T-helper 2 cell treated with Interferon-gamma antibody and Interleukin-4, amounts not matched to agents 100 ng/mL and 5 ng/mL, for 36 hours (primary cell): ENCODE data around the gene MSLN. TPM values are rescaled to one million over a fixed set of nuclear protein-coding genes. Genes with fewer than 3 reads are reported as not detected.
"Not testable (repeated sequence)": the region's sequence is repeated elsewhere in the genome, so short reads cannot be mapped to it uniquely, and the experiment has no call there.

Experiments
- intact Hi-C: fragments of 100-400 bp; cut with micrococcal nuclease; formaldehyde crosslinking; loops from one replicate; pipeline ENCODE4 v1.15.1; 2023
- total RNA-seq: library from RNA; stranded (reverse); gene quantifications from 2 replicates; pipeline ENCODE4 v1.2.3, GENCODE V29; 2022

MSLN gene
- total RNA-seq, 1 donor from 2014 or later = 0.18 TPM

- intact Hi-C loops = no loop called here
Measured at GRCh38 chr16:772959-773358, 12.4 kb downstream of the MSLN start.

GRCh38 chr16:774086-775001, 13.8 kb downstream of the MSLN start:
- intact Hi-C loops = no loop called here

- intact Hi-C loops = no loop called here
Measured at GRCh38 chr16:775236-775796, 14.8 kb downstream of the MSLN start.

GRCh38 chr16:776298-776697, 15.8 kb downstream of the MSLN start:
- intact Hi-C loops = not testable (repeated sequence)

- intact Hi-C loops = no loop called here
Measured at GRCh38 chr16:776824-777223, 16.3 kb downstream of the MSLN start.

- intact Hi-C loops = no loop called here
Measured at GRCh38 chr16:777826-778225, 17.3 kb downstream of the MSLN start.

GRCh38 chr16:778447-778846, 17.9 kb downstream of the MSLN start:
- intact Hi-C loops = no loop called here

- intact Hi-C loops = no loop called here
Measured at GRCh38 chr16:778909-779527, 18.5 kb downstream of the MSLN start.

GRCh38 chr16:779561-779960, 19.0 kb downstream of the MSLN start:
- intact Hi-C loops = no loop called here

- intact Hi-C loops = no loop called here
Measured at GRCh38 chr16:780296-780695, 19.8 kb downstream of the MSLN start.

GRCh38 chr16:781346-782010, 20.9 kb downstream of the MSLN start:
- intact Hi-C loops = no loop called here

- intact Hi-C loops = no loop called here
Measured at GRCh38 chr16:782258-782657, 21.7 kb downstream of the MSLN start.

- intact Hi-C loops = no loop called here
Measured at GRCh38 chr16:782766-783403, 22.4 kb downstream of the MSLN start.

GRCh38 chr16:783404-784161, 23.0 kb downstream of the MSLN start:
- intact Hi-C loops = no loop called here

- intact Hi-C loops = no loop called here
Measured at GRCh38 chr16:784431-784830, 23.9 kb downstream of the MSLN start.

- intact Hi-C loops = loop anchor here (1.0 kb wide), 1 partner anchor 75 kb away; no protein-coding TSS in a partner anchor
Measured at GRCh38 chr16:785563-786535, 25.3 kb downstream of the MSLN start.

- intact Hi-C loops = no loop called here
Measured at GRCh38 chr16:787321-787966, 26.9 kb downstream of the MSLN start.

- intact Hi-C loops = loop anchor here (1.0 kb wide), 2 partner anchors 19 to 47 kb away; no protein-coding TSS in a partner anchor
Measured at GRCh38 chr16:787978-788398, 27.5 kb downstream of the MSLN start, which contains the start of gene RPUSD1. TSS of gene RPUSD1 (minus strand) at chr16:788381. CDS start at chr16:787737, 644 bp downstream.
